Measurements from ENCODE around the gene WASF3. TPM values are rescaled to one million over a fixed set of nuclear protein-coding genes. Genes with fewer than 3 reads are reported as not detected.

Gene WASF3
- total RNA-seq, 1 donor from 2014 or later: 13.0 TPM

DNA sequence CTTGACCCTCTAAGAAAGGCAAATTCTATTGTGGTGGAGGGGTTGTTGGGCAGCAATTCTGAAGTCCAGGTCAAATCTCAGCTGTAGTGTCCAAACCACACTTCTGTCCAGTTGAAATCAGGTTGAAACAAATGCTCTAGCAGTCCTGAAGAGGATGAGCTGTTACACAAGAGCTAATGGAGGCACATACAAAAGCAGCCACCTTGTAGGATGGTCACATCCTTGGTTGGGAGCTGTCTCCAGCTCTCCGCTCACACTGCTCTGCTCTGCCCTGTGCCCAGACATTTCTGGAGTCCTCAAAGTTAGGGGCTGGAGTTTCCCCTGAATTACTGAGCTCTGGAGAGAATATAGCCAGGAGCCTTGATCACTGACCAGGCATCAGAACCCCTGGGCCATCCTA, 155.9 kb downstream of the WASF3 start:
- Mint-ChIP-seq H3K9me3 (ENCODE audit: unreplicated experiment) (no peaks in the 10 kb centered on the region), H3K27me3 (ENCODE audit: unreplicated experiment) (no peaks in the 10 kb centered on the region), H3K4me1 (ENCODE audit: unreplicated experiment) (no peaks in the 10 kb centered on the region), H3K36me3 (ENCODE audit: low read depth, unreplicated experiment) (no peaks in the 10 kb centered on the region), H3K4me3 (ENCODE audit: unreplicated experiment) (no peak overlapping the region), H3K27ac (ENCODE audit: unreplicated experiment) (no peak overlapping the region)
- TF ChIP-seq, protein P1, sequence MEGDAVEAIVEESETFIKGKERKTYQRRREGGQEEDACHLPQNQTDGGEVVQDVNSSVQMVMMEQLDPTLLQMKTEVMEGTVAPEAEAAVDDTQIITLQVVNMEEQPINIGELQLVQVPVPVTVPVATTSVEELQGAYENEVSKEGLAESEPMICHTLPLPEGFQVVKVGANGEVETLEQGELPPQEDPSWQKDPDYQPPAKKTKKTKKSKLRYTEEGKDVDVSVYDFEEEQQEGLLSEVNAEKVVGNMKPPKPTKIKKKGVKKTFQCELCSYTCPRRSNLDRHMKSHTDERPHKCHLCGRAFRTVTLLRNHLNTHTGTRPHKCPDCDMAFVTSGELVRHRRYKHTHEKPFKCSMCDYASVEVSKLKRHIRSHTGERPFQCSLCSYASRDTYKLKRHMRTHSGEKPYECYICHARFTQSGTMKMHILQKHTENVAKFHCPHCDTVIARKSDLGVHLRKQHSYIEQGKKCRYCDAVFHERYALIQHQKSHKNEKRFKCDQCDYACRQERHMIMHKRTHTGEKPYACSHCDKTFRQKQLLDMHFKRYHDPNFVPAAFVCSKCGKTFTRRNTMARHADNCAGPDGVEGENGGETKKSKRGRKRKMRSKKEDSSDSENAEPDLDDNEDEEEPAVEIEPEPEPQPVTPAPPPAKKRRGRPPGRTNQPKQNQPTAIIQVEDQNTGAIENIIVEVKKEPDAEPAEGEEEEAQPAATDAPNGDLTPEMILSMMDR (IDR thresholded peaks at IDR 0.05; ENCODE audit: unreplicated experiment): no peak
- no peak for DNase-seq (ENCODE audit: low spot score)

DNA sequence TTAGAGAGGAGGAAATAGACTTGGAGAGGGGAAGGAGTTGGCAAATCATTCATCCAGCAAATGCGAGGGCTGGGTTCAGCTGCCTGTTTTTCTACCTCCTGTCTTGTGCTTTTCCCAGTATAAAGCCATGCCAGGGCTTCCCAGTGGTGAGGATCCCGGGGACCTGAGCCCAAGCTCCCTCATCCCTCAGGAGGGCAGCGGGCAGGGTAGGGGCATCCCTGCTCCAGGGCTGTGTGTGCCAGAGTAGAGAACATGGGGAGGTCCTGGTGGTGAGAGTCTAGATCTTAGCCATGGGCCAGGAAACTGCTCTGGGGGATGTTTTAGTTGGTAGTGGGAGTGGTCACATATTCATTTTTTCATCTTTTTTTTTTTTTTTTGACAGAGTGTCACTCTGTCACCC, 159.5 kb downstream of the WASF3 start:
- no peak for DNase-seq (ENCODE audit: low spot score)
- H3K9me3 Mint-ChIP-seq (ENCODE audit: unreplicated experiment): no peaks in the 10 kb centered on the region
- H3K27me3 Mint-ChIP-seq (ENCODE audit: unreplicated experiment): peaks cover 2% of the 10 kb centered on the region

DNA sequence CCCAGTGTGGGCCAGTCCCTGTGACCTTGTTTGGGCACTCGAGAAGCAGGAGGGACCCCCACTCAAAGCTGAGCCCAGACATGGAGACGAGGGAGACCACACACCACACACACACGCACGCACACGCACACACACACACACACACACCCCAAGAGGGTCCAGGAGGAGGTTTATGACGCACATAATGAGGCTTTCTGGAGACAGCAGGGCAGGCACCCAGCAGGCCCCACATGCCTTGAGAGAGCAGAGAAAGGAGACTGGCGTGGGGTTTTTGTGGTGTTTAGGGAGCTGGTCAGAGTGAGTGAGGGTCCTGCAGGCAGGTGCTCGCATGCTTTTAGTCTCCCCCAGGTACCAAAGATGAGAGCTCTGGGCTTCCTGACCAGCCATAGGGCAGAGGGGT, 160.7 kb downstream of the WASF3 start:
- H3K9me3 Mint-ChIP-seq (ENCODE audit: unreplicated experiment): no peaks in the 10 kb centered on the region
- no peak for DNase-seq (ENCODE audit: low spot score)
- TF ChIP-seq, protein P1 (IDR thresholded peaks at IDR 0.05; ENCODE audit: unreplicated experiment): no peak
- no peak overlapping the region for H3K27ac Mint-ChIP-seq (ENCODE audit: unreplicated experiment)
- peaks cover 4% of the 10 kb centered on the region for H3K36me3 Mint-ChIP-seq (ENCODE audit: low read depth, unreplicated experiment)
- H3K4me3 Mint-ChIP-seq (ENCODE audit: unreplicated experiment): no peak overlapping the region
- H3K4me1 Mint-ChIP-seq (ENCODE audit: unreplicated experiment): peaks cover 7% of the 10 kb centered on the region
- peaks cover 2% of the 10 kb centered on the region for H3K27me3 Mint-ChIP-seq (ENCODE audit: unreplicated experiment)

More for the DNA sequence above, 159.5 kb downstream of the WASF3 start:
- Mint-ChIP-seq H3K4me3 (ENCODE audit: unreplicated experiment) (no peak overlapping the region), H3K4me1 (ENCODE audit: unreplicated experiment) (peaks cover 7% of the 10 kb centered on the region), H3K27ac (ENCODE audit: unreplicated experiment) (no peak overlapping the region), H3K36me3 (ENCODE audit: low read depth, unreplicated experiment) (no peaks in the 10 kb centered on the region)
- TF ChIP-seq, protein P1 (IDR thresholded peaks at IDR 0.05; ENCODE audit: unreplicated experiment): no peak

DNA sequence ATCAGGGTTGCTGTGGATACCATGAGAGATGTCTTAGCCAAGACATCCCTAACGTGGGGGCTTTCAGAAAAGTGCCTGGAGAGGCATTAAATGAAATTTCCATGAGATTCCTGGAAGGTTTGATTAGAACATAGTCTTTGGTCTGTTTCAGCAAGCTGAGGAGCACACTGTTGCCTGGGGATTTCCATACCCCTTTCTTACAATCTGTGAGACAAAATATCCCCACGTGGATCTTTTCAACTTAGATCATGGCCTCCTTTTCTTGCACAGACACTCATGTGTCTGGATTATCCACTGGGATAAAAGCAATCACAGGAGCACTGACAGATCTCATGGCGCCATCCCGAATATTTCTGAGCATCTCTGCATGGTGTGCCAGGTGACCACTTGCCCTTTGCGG, 161.4 kb downstream of the WASF3 start:
- H3K4me1 Mint-ChIP-seq (ENCODE audit: unreplicated experiment): peaks cover 7% of the 10 kb centered on the region
- TF ChIP-seq, protein P1 (IDR thresholded peaks at IDR 0.05; ENCODE audit: unreplicated experiment): no peak
- peaks cover 4% of the 10 kb centered on the region for H3K36me3 Mint-ChIP-seq (ENCODE audit: low read depth, unreplicated experiment)
- no peak for DNase-seq (ENCODE audit: low spot score)
- peaks cover 2% of the 10 kb centered on the region for H3K27me3 Mint-ChIP-seq (ENCODE audit: unreplicated experiment)
- no peak overlapping the region for H3K27ac Mint-ChIP-seq (ENCODE audit: unreplicated experiment)
- H3K9me3 Mint-ChIP-seq (ENCODE audit: unreplicated experiment): no peaks in the 10 kb centered on the region
- no peak overlapping the region for H3K4me3 Mint-ChIP-seq (ENCODE audit: unreplicated experiment)

DNA sequence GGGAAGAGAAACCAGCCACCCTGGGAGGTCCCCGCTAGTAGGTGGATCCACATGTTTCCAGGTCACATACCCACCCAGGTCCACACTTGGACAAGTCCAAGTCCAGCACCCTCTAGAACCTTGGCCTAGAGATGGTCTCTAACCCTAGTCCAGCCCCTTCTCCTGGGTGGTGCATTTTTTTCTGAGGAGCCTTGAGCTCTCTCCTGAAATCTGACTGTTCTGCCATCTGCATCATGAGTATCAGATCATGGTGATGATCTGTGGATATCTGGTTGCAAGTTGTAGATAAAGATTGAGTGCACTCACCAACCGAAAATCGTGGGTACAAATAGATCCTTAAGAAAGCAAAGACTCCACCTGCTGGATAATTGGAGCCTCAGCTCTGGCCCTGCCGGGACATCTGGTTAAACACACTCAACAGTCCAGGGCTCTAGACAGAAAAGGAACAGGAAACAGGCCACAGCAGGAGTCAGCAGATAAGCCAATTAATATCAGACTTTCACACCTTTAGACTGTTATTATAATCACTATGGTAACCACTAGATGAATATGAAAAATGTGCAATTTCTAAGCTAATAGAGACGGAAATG, 162.0 kb downstream of the WASF3 start:
- peak overlapping the region; percentile 58 for H3K27ac Mint-ChIP-seq (ENCODE audit: unreplicated experiment)
- H3K4me3 Mint-ChIP-seq (ENCODE audit: unreplicated experiment): no peak overlapping the region
- peaks cover 4% of the 10 kb centered on the region for H3K36me3 Mint-ChIP-seq (ENCODE audit: low read depth, unreplicated experiment)
- DNase-seq (ENCODE audit: low spot score): peak; percentile 53
- no peaks in the 10 kb centered on the region for H3K9me3 Mint-ChIP-seq (ENCODE audit: unreplicated experiment)
- H3K27me3 Mint-ChIP-seq (ENCODE audit: unreplicated experiment): peaks cover 2% of the 10 kb centered on the region
- TF ChIP-seq, protein P1 (IDR thresholded peaks at IDR 0.05; ENCODE audit: unreplicated experiment): no peak
- peaks cover 7% of the 10 kb centered on the region for H3K4me1 Mint-ChIP-seq (ENCODE audit: unreplicated experiment)
